Measurements from ENCODE around the gene AGAP1. TPM values are rescaled to one million over a fixed set of nuclear protein-coding genes. Genes with fewer than 3 reads are reported as not detected.

The AGAP1 gene
- total RNA-seq, 2 donors from 2014 or later: 19.1 to 20.8 TPM

GRCh38 chr2:235746257-235746934 lies 252.6 kb downstream of the AGAP1 start:
- H3K27ac ChIP-seq: no peak overlapping the region
- no peaks in the 10 kb centered on the region for H3K9me3 ChIP-seq
- DNase-seq (ENCODE audit: low spot score) (no peak), ATAC-seq (ENCODE audit: insufficient number of reproducible peaks, low FRiP score, low read depth) (peak; percentile 88)
- no peaks in the 10 kb centered on the region for H3K27me3 ChIP-seq (replicated peaks; ENCODE audit: insufficient read depth)
- H3K4me3 ChIP-seq: no peak overlapping the region
- H3K4me1 ChIP-seq (ENCODE audit: control insufficient read depth in 1 of 2, low read depth in 2 of 2): peaks cover 0 to 4% of the 10 kb centered on the region in 2 donors
- H3K36me3 ChIP-seq: no peaks in the 10 kb centered on the region
- peak; percentile 66 for TF ChIP-seq CTCF (IDR thresholded peaks at IDR 0.05)

- ATAC-seq (ENCODE audit: insufficient number of reproducible peaks, low FRiP score, low read depth) (no peak), DNase-seq (ENCODE audit: low spot score) (no peak)
- no peak overlapping the region for H3K27ac ChIP-seq
- H3K4me1 ChIP-seq (ENCODE audit: control insufficient read depth in 1 of 2, low read depth in 2 of 2): peaks cover 0 to 4% of the 10 kb centered on the region in 2 donors
- H3K27me3 ChIP-seq (replicated peaks; ENCODE audit: insufficient read depth): no peaks in the 10 kb centered on the region
- no peaks in the 10 kb centered on the region for H3K9me3 ChIP-seq
- H3K36me3 ChIP-seq: no peaks in the 10 kb centered on the region
- no peak for TF ChIP-seq CTCF (IDR thresholded peaks at IDR 0.05)
- H3K4me3 ChIP-seq: no peak overlapping the region
Measured at GRCh38 chr2:235747001-235747785, 253.3 kb downstream of the AGAP1 start.

GRCh38 chr2:235747786-235748091 lies 253.9 kb downstream of the AGAP1 start:
- Histone ChIP-seq H3K9me3 (no peaks in the 10 kb centered on the region), H3K4me1 (ENCODE audit: control insufficient read depth in 1 of 2, low read depth in 2 of 2) (peaks cover 0 to 4% of the 10 kb centered on the region in 2 donors), H3K4me3 (no peak overlapping the region), H3K36me3 (no peaks in the 10 kb centered on the region), H3K27me3 (replicated peaks; ENCODE audit: insufficient read depth) (no peaks in the 10 kb centered on the region), H3K27ac (no peak overlapping the region)
- DNase-seq (ENCODE audit: low spot score) (no peak), ATAC-seq (ENCODE audit: insufficient number of reproducible peaks, low FRiP score, low read depth) (no peak)
- no peak for TF ChIP-seq CTCF (IDR thresholded peaks at IDR 0.05)

DNA sequence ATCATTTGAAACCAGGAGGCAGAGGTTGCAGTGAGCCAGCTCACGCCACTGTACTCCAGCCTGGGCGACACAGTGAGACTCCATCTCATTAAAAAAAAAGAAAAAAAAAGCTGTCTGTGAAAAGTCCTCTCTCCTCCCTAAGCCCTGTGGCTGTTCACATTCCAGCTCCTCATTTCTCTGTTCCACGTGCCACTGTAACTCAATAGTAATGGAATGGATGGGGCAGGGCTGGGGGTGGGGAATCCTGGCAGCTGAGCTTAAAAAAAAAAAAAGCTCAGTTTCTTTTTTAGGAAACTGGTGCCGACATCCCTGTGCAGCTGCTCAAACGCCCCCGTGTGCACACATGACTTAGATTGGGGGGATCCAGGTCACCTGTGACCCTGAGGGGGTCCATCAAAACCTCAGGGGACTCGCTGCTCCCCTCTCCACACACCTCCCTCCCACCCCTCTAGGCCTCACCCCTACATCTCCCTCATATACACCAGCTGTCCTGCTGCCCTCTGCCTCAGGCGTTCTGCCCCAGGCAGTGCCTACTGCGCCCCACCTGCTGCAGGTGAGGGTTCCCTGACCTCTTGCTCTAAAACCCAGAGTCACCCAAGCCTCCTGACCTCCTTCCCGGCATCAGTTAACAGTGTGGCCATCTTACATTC lies 255.4 kb downstream of the AGAP1 start:
- H3K27me3 ChIP-seq (replicated peaks; ENCODE audit: insufficient read depth): no peaks in the 10 kb centered on the region
- H3K4me3 ChIP-seq: no peak overlapping the region
- no peaks in the 10 kb centered on the region for H3K36me3 ChIP-seq
- H3K9me3 ChIP-seq: no peaks in the 10 kb centered on the region
- DNase-seq (ENCODE audit: low spot score) (no peak), ATAC-seq (ENCODE audit: insufficient number of reproducible peaks, low FRiP score, low read depth) (no peak)
- no peak for TF ChIP-seq CTCF (IDR thresholded peaks at IDR 0.05)
- no peak overlapping the region for H3K27ac ChIP-seq
- peaks cover 0 to 4% of the 10 kb centered on the region in 2 donors for H3K4me1 ChIP-seq (ENCODE audit: control insufficient read depth in 1 of 2, low read depth in 2 of 2)

DNA sequence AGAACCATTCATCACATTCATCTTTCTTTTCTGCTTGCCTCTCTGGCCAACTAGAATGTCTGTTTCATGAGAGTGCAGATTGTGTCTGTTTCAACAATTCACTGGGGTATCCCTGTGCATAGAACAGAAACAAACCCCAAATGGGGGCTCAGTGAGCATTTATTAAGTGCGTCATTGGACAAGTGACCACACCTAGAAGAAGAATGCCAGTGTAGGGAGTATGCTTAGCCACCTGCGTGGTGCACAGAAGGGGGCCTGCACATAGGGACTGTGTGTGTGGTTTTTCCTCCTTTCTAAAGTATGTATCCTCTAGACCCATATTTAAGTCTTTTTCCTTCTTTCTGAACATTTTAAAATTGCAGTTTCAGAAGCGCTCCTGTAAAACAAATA lies 255.9 kb downstream of the AGAP1 start:
- no peak overlapping the region for H3K27ac ChIP-seq
- no peak overlapping the region for H3K4me3 ChIP-seq
- no peaks in the 10 kb centered on the region for H3K9me3 ChIP-seq
- H3K36me3 ChIP-seq: no peaks in the 10 kb centered on the region
- DNase-seq (ENCODE audit: low spot score) (no peak), ATAC-seq (ENCODE audit: insufficient number of reproducible peaks, low FRiP score, low read depth) (no peak)
- no peak for TF ChIP-seq CTCF (IDR thresholded peaks at IDR 0.05)
- H3K4me1 ChIP-seq (ENCODE audit: control insufficient read depth in 1 of 2, low read depth in 2 of 2): peaks cover 0 to 4% of the 10 kb centered on the region in 2 donors
- no peaks in the 10 kb centered on the region for H3K27me3 ChIP-seq (replicated peaks; ENCODE audit: insufficient read depth)

All from thoracic aorta (tissue), 2 donors.